COLO668 (cell line): ENCODE data around the gene ATP11B.
"Not testable (repeated sequence)": the region's sequence is repeated elsewhere in the genome, so short reads cannot be mapped to it uniquely, and the experiment has no call there.

Source experiments
- DNase-seq: peaks from one replicate; lab custom pipeline; 2025; ENCODE audit not compliant: unreplicated experiment; lab: John Stamatoyannopoulos, UW

The ATP11B gene

DNA sequence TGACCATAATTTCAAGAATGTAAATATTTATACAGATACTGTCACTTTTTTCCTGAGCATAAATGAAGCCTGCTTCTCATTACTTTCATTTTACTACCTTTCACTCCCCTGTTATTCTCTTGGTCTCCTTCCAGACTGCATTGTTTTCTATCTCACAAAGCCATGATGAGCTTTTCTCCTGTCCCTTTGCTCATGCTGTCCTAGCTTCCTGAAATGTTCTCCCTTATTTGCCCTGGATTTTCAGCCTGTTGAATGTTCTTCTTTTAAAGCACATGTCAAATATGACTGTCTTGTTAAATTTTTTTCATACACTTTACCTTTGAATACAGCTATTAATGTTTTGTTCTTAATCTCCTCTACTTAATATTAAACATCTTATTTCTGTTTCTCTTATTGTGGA is 31.7 kb downstream of the ATP11B start:
- DNase-seq: no peak

DNA sequence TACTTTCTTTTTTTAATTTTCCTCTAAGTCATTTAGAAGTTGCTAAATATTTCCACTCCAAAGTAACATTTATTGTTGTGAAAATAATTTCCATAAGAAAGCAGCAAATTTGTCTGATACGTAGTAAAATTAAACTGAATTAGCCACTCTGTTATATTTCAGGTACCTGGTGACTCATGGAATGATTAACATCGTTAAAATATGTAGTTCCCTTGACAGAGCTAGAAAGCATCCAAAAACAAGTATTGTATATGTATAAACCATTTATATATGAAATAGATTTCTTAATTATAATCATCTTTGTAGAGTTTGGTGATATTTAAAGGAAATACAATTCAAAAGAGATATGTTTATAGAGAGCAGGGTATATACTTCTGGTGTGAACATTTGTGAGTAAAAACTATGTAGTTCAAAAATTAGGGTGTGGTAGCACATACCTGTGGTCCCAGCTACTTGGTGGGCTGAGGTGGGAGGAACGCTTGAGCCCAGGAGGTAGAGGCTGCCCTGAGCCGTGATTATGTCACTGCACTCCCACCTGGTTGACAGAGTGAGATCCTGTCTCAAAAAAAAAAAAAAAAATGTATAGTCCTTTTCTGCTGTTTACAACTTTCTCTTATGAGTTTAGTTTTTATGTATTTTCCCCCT is 36.6 kb downstream of the ATP11B start:
- no peak for DNase-seq

DNA sequence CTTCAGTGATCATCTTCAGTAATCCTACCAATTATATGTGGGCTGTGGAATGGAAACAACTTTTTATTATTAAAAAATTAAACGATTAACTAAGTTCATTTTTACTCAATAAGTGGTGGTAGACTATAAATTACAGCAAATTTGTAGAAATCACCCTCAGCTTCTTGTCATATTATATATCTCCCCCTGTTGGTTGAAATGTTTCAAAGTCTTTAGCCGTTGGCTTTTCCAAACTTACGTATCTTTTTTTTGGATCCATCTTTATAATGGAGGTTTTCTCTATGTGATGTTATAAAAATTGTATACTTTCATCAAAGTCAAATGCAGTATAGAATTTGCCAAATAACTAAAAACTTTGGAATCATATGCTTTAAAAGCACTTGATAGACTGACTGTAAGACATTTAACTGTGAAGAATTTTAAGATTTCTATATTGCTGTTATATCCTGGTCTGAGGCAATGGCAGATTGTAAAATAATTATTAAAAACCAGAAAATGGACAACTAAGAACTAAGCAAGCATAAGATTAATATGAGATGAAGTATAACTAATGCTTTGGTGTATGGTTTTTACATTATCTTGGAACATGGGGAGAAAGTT is 44.7 kb downstream of the ATP11B start:
- no peak for DNase-seq

DNA sequence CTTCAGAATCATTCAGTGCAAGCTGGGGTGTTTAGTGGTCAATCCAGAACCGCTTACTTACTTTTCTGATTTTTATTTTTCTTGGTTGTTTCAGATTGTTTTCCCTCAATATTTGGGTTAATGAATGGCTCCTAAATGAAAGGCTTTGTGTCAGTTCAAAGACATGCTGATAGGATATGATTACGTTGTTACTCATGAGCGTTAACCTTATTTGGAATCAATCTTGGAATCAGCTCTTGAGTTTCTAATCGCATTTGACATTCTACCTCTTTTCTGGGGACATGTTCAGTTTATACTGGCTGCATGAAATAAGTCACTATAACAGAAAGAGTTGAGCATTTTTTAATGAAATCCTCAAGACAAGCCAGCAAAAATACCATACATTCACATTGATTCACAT is 50.2 kb downstream of the ATP11B start:
- no peak for DNase-seq

DNA sequence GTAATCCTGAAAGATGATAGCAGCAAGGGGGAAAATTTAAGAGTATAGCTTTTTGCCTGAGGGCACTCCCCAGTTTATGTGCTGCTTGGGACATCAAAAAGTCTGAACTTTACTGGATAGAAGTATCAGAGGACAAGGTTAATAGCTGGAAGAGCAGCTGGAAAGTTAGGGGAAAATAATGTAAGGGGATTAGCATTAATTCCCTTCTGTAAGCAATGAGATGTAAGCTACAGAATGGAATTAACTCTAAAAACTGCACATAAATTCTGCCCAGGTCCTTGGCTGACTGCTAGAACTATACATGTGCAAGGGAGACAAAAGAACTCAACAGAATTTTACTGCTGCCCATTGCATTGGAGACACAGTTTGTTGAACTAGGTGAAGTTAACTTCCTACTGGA is 55.6 kb downstream of the ATP11B start:
- no peak for DNase-seq

DNA sequence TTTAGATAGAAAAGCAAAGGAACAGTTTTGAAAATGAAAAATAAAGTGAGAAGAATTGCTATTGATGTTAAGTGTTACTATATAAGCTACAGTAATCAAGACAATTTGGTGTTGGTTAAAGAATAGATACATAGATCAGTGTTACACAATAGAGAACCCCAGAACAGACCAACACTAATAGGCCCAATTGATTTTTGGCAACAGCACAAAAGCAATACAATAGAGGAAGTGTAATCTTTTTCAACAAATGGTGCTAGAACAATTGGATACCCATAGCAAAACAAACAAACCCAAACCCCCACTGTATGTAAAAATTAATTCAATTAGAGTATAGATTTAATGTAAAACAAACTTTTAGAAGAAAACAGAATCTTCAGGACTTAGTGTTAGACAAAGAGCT is 61.8 kb downstream of the ATP11B start:
- DNase-seq: no peak

DNA sequence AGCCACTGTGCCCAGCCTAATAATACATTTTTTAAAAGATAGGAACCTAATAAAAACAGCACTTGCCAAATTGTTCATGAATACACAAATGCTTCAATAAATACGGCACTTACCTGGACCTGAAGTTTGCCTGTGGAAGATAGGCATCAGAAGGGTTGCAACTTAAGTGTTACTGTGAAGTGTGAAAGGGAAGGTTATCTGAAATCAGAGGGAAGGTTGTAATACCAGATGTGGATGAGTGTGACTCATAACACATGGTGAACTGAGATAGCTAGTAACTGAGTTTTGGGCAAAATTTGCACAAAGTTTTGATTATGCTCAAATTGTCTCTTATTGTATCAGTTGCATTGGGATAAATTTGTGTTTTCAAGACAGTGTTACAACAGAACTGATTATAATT is 68.0 kb downstream of the ATP11B start:
- no peak for DNase-seq

DNA sequence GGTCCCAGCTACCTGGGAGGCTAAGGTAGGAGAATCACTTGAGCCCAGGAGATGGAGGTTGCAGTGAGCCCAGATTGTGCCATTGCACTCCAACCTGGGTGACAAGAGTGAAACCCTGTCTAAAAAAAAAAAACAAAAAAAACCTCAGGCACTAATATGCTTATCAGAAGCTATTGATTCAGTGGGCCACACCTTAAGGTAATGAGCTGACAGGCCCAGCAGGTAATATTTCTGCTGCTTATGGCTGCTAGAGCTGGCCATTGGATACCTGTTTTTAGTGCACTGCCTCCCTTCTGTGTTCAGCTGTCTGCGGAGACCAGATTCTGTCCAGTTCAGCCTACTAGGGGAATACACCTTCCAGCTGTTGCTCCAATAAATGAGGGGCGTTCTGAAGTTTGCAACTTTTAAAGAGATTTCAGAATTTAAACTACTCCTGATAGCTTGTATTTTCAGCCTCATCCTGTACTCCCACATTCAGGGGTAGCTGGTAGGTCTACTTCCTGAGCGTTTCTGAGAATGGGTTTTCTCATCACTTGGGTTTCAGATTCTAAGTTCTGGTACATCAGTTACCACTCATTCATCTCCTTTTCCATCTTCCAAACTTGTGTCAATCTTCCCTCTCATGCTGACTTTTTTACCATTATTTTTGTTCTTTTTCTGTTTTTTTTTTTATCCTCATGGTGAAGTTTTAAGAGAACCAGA is 69.0 kb downstream of the ATP11B start:
- no peak for DNase-seq

DNA sequence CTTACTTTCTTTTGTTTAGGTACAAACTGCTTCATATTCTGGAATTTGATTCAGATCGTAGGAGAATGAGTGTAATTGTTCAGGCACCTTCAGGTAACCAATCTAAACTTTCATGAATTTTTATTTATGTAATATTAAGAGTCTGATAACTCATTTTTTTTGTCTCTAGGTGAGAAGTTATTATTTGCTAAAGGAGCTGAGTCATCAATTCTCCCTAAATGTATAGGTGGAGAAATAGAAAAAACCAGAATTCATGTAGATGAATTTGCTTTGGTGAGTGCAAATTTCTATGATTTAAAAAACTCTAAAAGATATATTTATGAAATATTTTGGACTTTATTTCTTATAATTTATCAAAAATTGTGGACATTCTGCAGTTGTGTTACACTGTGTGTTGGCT is 75.8 kb downstream of the ATP11B start:
- DNase-seq: no peak

DNA sequence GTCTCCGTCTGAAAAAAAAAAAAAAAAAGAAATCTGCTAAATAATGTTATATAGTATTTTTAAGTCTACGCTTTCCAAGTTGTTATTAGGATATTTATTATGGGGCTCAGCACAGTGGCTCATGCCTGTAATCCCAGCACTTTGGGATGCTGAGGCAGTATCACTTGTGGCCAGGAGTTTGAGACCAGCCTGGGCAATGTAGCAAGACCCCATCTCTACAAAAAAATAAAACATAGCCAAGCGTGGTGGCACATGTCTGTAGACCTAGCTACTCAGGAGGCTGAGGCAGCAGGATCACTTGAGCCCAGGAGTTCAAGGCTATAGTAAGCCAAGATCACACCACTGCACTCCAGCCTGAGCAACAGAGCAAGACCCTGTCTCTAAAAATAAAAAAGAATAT is 77.6 kb downstream of the ATP11B start:
- DNase-seq: not testable (repeated sequence)

DNA sequence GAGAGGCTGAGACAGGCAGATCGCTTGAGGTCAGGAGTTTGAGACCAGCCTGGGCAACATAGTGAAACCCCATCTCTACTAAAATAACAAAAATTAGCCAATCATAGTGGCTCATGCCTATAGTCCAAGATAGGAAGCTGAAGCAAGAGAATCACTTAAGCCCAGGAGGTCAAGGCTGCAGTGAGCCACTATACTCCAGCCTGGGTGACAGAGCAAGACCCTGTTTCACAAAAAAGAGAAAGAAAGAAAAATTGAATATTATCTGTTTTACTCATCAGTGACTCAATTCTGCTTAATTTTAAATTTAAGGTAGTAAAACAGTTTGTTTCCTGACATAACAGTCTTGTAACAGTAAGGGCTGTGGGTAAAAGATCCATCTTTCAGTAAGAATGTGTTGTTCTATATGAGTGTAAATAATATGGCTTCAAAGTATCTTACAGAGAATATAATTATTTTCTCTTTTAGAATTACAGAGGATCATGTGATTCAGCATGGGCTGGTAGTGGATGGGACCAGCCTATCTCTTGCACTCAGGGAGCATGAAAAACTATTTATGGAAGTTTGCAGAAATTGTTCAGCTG is 85.8 kb downstream of the ATP11B start:
- DNase-seq: no peak

DNA sequence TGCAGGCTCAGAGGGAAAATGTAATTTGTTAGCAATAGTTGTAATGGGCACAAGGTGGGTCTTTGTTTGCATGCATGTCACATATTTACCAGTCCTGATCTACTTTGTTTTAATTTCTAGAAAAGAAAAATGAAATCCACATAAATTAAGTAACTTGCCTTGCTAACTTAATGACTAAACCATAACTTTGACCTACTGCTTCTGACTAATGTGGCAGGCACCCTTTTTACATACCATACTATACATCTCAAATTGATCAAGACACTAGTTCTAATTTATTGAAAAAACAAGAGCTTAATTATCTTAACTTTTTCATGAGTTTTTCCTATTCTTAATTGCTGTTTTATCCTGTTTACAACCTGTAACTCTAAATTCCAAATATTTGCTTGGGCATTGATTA is 93.2 kb downstream of the ATP11B start:
- DNase-seq: no peak

DNA sequence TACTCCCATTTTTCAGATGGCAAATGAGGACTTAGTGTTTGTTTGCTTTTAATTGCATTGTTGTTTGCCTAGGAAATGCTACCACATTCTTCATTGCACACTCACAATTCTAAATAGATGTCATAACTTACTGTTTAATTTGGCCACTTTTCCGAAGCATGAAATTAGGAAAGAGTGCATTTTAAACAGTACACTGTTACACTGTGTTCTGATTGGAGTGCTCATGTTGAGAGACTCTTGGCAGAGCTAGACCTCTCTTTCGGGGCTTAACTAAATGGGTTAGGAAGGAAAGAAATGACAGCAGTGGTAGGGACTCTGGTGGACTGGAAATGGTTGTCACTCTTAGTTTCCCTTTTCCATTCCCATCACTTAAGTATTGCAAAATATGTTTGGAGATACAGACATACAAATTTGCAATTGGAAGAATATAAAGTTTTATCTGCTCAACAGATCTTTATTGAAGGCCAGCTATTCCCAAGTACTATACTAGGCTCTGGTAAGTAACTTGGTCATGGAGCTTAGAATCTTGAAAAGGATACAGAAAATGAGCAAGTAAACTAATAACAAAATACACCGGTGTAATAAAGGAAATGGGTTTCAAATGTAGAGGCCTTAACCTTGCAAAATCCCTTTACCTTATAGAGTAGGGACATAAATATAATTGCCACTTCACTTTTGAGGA is 96.8 kb downstream of the ATP11B start:
- no peak for DNase-seq

DNA sequence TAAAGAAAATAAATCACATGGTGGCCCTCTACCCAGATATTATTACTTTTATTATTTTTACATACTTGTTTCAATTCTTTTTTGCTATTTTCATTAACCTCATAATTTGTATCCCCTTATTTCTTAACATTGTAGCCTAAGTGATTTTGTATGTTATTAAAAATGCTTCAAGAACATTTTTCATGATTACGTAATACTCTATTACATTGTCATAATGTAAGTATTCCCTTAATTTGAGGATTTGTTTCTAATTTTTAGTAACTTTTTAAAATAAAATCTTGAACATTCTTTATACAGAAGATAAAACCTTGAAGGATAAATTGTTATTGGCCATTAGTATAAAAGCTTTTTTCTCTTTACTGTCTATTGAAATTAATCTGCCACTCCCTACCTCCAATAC is 98.1 kb downstream of the ATP11B start:
- no peak for DNase-seq

DNA sequence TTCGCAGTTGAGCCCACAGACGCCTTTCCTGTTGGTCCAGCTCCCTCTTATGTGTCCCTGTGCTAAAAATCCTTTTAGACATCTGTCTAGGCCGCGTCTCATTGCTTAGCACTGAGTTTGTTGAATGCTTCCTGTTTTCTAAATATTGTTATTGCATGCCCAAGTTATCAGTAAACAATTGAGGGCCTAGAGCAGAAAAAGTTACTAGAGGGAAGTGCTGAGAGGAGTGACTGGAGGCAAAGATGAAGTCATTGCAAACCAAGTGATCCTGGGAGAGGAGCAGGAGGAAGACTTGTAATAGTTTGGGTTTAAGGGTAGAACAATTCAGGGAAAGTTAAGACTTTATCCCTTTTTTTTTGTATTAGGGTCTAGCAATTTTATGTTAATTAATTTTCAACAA is 98.9 kb downstream of the ATP11B start:
- no peak for DNase-seq

DNA sequence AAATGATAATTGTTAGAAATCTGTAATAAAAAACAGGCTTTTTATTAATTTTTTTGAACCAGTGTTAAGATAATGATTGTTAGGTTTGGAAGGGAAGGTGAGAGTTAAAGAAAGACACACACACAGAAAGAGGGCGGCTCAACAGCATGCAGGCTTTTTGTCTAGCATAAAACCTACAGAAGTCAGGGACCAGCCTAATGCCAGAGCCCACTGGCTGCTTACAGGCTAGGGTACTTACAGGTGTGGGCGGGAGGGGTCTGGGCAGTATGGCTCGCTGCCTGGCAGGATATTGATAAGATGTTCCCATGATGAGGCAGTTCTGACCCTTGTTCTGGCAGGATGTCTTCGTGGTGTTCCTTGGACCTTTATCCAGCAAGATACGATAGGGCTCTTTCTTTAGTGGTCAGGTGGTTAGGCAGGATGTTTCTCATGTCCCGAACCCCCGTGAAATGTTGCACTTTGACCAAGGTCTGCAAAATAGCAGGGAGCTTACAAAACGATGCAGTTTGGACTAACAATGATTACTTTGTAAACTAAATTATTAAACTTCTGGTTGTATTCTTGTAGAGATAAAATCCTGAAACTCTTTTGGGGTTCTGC is 102.3 kb downstream of the ATP11B start:
- DNase-seq: no peak

DNA sequence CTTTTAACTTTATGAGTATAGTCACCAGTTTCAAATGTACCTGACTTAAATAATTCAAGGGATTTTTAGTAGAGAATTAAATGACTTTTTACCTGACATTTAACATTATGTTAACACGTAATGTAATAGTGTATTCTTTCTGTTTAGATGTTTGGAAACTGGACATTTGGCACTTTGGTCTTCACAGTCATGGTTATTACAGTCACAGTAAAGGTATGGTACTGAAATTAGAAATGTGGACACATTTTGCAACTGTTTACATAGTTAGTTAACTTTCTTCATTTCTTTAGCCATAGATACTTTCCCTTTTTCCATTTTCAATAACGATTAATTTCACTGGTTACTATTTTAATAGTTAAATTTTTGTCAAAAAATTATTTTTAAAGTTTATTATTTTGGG is 103.2 kb downstream of the ATP11B start:
- no peak for DNase-seq

DNA sequence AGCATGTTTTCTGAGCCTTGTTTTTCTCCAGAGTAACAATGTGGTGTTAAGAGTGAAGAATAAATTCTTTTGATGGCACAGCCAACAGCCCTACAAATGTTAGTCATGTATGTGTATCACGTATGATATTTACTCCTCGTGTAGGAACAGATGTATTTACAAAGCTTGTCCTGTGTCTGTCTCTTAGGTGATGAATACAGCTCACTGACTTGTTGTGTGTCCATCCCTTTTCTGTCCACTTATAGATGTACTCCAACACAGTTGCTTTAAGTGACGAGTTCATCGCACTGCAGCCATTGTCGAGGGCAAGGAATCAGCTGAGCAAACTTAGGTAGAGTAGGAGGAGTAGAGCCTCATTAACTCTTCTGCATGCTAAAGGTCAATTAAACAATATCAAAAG is 108.9 kb downstream of the ATP11B start:
- peak; percentile 5 for DNase-seq

DNA sequence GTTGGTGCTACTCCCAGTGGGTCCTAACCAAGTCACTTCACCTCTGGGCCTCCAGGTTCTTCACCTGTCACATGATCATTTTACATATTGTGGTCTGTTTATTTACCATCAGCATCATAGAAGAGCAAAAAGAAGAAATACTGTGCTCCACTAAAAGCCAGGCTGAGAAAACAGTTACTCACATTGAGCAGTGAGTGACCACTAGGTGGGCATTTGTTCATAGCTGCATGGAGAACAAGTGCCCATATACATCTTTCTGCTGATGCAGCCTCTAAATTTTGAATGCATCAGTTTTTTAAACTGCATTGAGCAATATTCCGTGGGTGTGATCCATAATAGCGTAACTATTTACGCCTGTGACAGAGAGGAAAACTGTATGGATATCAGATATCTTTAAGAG is 110.9 kb downstream of the ATP11B start:
- no peak for DNase-seq

DNA sequence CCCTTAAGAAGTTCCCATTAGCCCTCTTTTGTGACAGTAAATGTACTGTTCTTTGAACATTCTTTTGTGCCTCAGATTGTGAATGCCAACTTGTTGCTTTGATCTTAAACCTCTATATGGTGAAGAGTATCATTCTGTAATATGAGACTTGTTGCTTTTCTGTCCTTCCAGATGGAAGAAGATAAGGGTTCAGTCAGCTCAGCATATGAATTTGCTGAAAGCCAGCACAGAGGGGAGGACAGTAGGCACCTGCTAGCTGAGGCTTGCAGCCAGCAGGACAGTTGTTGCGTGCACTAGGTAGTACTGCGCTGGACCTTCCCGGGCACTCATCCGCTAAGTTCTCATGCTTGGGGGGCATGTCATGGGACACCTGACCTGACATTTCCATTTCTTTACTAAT is 112.3 kb downstream of the ATP11B start:
- no peak for DNase-seq

DNA sequence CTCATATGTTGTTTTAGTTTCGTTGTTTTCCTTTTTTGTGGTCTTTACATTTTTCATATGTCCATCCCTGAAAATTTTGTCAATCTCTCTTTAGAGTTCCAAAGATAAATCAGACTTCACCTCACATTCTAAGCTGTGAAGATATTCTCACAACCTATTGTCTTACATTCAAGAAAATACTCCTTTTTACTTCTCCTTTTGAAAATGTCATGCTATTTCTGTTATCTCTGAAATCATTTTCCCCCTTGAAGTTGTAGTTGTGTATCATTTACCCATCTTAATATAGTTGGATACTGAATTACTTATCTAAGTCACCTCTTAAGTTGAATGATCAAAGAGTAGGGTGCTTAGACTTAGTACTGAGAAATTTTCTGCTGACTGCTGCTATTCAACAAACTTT is 112.7 kb downstream of the ATP11B start:
- DNase-seq: no peak
